Measurements from ENCODE around the gene LRRC23.

- TF ChIP-seq POLR2AphosphoS5 (IDR thresholded peaks at IDR 0.05; ENCODE audit: low read depth, low read length) (no peak), POLR2A (IDR thresholded peaks at IDR 0.05; ENCODE audit: borderline replicate concordance, extremely low read depth, insufficient read depth, insufficient read length) (no peak), YY1 (IDR thresholded peaks at IDR 0.05; ENCODE audit: extremely low read depth, insufficient replicate concordance, low read depth, low read length) (no peak), CTCF (IDR thresholded peaks at IDR 0.05 in 2 of 3, conservative IDR thresholded peaks at IDR 0.05 in 1 of 3; ENCODE audit: borderline replicate concordance in 1 of 3, insufficient read depth in 1 of 3, low read depth in 2 of 3, low read length in 2 of 3) (no peak)
Observed at GRCh38 chr12:6884539-6884938, 20.1 kb upstream of the LRRC23 start.

Measured in HCT116 (cell line).